ENCODE data around the gene ADGRB2.

DNA sequence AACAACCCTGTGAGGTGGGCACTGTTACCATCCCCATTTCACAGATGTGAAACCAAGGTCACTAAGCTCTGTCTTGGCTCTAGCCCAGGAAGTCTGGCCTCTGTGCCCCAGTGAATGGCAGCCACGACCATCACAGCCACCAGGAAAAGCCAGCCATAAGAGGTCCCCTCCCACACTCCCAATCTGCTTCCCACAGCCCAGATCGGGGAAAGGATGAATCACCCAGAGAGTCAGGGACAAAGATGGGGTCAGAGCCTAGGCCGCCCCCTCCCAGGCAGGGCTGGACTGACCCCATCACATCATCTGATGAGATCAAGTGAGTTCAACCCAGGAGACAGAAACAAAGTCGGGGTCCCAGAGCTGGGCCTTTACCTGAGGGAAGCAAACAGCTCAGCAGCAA lies 37.4 kb downstream of the ADGRB2 start:
- TF ChIP-seq EZH2phosphoT487 (IDR thresholded peaks at IDR 0.05; ENCODE audit: borderline replicate concordance, low read length) (no peak), EZH2 (IDR thresholded peaks at IDR 0.05; ENCODE audit: low read length, unreplicated experiment) (no peak)
- TF ChIP-seq, protein P1, sequence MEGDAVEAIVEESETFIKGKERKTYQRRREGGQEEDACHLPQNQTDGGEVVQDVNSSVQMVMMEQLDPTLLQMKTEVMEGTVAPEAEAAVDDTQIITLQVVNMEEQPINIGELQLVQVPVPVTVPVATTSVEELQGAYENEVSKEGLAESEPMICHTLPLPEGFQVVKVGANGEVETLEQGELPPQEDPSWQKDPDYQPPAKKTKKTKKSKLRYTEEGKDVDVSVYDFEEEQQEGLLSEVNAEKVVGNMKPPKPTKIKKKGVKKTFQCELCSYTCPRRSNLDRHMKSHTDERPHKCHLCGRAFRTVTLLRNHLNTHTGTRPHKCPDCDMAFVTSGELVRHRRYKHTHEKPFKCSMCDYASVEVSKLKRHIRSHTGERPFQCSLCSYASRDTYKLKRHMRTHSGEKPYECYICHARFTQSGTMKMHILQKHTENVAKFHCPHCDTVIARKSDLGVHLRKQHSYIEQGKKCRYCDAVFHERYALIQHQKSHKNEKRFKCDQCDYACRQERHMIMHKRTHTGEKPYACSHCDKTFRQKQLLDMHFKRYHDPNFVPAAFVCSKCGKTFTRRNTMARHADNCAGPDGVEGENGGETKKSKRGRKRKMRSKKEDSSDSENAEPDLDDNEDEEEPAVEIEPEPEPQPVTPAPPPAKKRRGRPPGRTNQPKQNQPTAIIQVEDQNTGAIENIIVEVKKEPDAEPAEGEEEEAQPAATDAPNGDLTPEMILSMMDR (conservative IDR thresholded peaks at IDR 0.05; ENCODE audit: low read depth, low read length), result no peak
